Measurements from ENCODE around the gene CCDC142. TPM values are rescaled to one million over a fixed set of nuclear protein-coding genes. Genes with fewer than 3 reads are reported as not detected.

Gene CCDC142
- total and polyA plus RNA-seq, 9 of the 15 experiments (the other 6 are each of a cell fraction or from before 2014, with no cell fraction given): 0.55 to 11.7 (median 7.2) TPM

- TF ChIP-seq, protein P1, sequence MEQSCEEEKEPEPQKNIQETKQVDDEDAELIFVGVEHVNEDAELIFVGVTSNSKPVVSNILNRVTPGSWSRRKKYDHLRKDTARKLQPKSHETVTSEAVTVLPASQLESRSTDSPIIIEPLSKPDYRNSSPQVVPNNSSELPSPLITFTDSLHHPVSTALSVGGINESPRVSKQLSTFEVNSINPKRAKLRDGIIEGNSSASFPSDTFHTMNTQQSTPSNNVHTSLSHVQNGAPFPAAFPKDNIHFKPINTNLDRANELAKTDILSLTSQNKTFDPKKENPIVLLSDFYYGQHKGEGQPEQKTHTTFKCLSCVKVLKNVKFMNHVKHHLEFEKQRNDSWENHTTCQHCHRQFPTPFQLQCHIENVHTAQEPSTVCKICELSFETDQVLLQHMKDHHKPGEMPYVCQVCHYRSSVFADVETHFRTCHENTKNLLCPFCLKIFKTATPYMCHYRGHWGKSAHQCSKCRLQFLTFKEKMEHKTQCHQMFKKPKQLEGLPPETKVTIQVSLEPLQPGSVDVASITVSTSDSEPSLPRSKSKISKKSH (CRISPR knock-in tag; IDR thresholded peaks at IDR 0.05): no peak
- TF ChIP-seq MTA1 (IDR thresholded peaks at IDR 0.05; ENCODE audit: borderline replicate concordance) (no peak), NKRF (IDR thresholded peaks at IDR 0.05; ENCODE audit: borderline replicate concordance) (no peak), NR0B1 (IDR thresholded peaks at IDR 0.05; ENCODE audit: partially characterized antibody) (no peak), HIVEP1 (CRISPR knock-in tag; IDR thresholded peaks at IDR 0.05) (no peak), TCFL5 (CRISPR knock-in tag; conservative IDR thresholded peaks at IDR 0.05) (no peak), ZNF354B (CRISPR knock-in tag; IDR thresholded peaks at IDR 0.05) (no peak), HCFC1 (IDR thresholded peaks at IDR 0.05; ENCODE audit: low read depth, low read length) (no peak), EZH2 (IDR thresholded peaks at IDR 0.05; ENCODE audit: borderline replicate concordance, low read depth, low read length) (no peak), FOXJ2 (tag; IDR thresholded peaks at IDR 0.05) (peak; percentile 77; the same call in 1 of the 2 replicates), KDM1A (IDR thresholded peaks at IDR 0.05) (no peak), GATAD2A (IDR thresholded peaks at IDR 0.05) (no peak), PCBP1 (IDR thresholded peaks at IDR 0.05; ENCODE audit: low read depth, low read length, poor library complexity, severe bottlenecking) (no peak), RBBP5 (IDR thresholded peaks at IDR 0.05; ENCODE audit: borderline replicate concordance, insufficient read depth, low read length, poor library complexity, severe bottlenecking) (no peak), SETDB1 (IDR thresholded peaks at IDR 0.05; ENCODE audit: low read length) (no peak), ELF4 (CRISPR knock-in tag; IDR thresholded peaks at IDR 0.05) (0 out of 2 replicates have a peak, but pooled peaks have one; percentile 44), POLR3G (IDR thresholded peaks at IDR 0.05; ENCODE audit: extremely low read depth, insufficient read length, insufficient replicate concordance) (no peak), ZNF644 (tag; IDR thresholded peaks at IDR 0.05; ENCODE audit: low read depth) (0 out of 2 replicates have a peak, but pooled peaks have one; percentile 46), ARID2 (IDR thresholded peaks at IDR 0.05) (no peak)
- TF ChIP-seq, protein P2, sequence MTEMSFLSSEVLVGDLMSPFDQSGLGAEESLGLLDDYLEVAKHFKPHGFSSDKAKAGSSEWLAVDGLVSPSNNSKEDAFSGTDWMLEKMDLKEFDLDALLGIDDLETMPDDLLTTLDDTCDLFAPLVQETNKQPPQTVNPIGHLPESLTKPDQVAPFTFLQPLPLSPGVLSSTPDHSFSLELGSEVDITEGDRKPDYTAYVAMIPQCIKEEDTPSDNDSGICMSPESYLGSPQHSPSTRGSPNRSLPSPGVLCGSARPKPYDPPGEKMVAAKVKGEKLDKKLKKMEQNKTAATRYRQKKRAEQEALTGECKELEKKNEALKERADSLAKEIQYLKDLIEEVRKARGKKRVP (CRISPR knock-in tag; IDR thresholded peaks at IDR 0.05): no peak
- TF ChIP-seq, protein P3, sequence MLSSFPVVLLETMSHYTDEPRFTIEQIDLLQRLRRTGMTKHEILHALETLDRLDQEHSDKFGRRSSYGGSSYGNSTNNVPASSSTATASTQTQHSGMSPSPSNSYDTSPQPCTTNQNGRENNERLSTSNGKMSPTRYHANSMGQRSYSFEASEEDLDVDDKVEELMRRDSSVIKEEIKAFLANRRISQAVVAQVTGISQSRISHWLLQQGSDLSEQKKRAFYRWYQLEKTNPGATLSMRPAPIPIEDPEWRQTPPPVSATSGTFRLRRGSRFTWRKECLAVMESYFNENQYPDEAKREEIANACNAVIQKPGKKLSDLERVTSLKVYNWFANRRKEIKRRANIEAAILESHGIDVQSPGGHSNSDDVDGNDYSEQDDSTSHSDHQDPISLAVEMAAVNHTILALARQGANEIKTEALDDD (IDR thresholded peaks at IDR 0.05): no peak
Observed at GRCh38 chr2:74458132-74458937, 24.5 kb downstream of the CCDC142 start, which contains the start of gene WBP1 (continued).

All from K562 (cell line).